Lung (tissue), 12 donors: ENCODE data around the gene ATRX. TPM values are rescaled to one million over a fixed set of nuclear protein-coding genes. Genes with fewer than 3 reads are reported as not detected.

Experiments used
- ATAC-seq: fragments of 200-7000 bp; cut with Tn5 transposase; one replicate; pipeline ENCODE4 v1.9.1; 2020; ENCODE audit warnings: moderate number of reproducible peaks; ENCODE audit not compliant: insufficient read depth, low FRiP score
- DNase-seq, 3 donors: peaks; one replicate each; pipeline ENCODE4 v3.0.0-alpha.2; 2013 to 2017
- H3K27ac ChIP-seq, 2 donors: one replicate each; pipeline ENCODE4 v1.5.1; 2013; ENCODE audit warnings: mild to moderate bottlenecking in 2 of 2, moderate library complexity in 2 of 2, control low read depth in 1 of 2, inconsistent platforms in 1 of 2, low read depth in 1 of 2, low read length in 1 of 2
- H3K27me3 ChIP-seq, 3 donors: one replicate each; pipeline ENCODE4 v1.5.1; 2013; ENCODE audit warnings: low read length in 2 of 3; ENCODE audit not compliant: control insufficient read depth in 3 of 3, insufficient read depth in 3 of 3
- H3K36me3 ChIP-seq, 4 donors: one replicate each; pipeline ENCODE4 v1.5.1; 2013; ENCODE audit warnings: low read length in 4 of 4, mild to moderate bottlenecking in 1 of 4, moderate library complexity in 1 of 4; ENCODE audit not compliant: control insufficient read depth in 4 of 4, insufficient read depth in 4 of 4
- H3K4me1 ChIP-seq, 5 donors: one replicate each; pipeline ENCODE4 v1.5.1; 2013; ENCODE audit warnings: low read length in 5 of 5, mild to moderate bottlenecking in 2 of 5, moderate library complexity in 1 of 5; ENCODE audit not compliant: control insufficient read depth in 5 of 5, insufficient read depth in 5 of 5
- H3K4me3 ChIP-seq: one replicate; pipeline ENCODE4 v1.5.1; 2013; ENCODE audit warnings: mild to moderate bottlenecking, control low read depth, moderate library complexity
- H3K9ac ChIP-seq, 2 donors: one replicate each; pipeline ENCODE4 v1.5.1; 2013; ENCODE audit warnings: low read length in 2 of 2, control low read depth in 1 of 2; ENCODE audit not compliant: insufficient read depth in 1 of 2
- H3K9me3 ChIP-seq, 4 donors: one replicate each; pipeline ENCODE4 v1.5.1; 2013; ENCODE audit warnings: low read length in 3 of 4, mild to moderate bottlenecking in 1 of 4, moderate library complexity in 1 of 4; ENCODE audit not compliant: control insufficient read depth in 4 of 4, insufficient read depth in 3 of 4
- CTCF ChIP-seq: IDR thresholded peaks from 2 replicates; pipeline ENCODE4 v1.5.1; 2012; ENCODE audit warnings: mild to moderate bottlenecking; ENCODE audit errors: control extremely low read depth, extremely low read depth
- WGBS, 2 donors: extraction: QIAGEN DNeasy Blood & Tissue Kit; methylation state at CpG; one replicate each; pipeline ENCODE4 v1.1.7; 2013; 5-methylcytosine and 5-hydroxymethylcytosine counted together
- polyA plus RNA-seq, 2 donors: library from polyadenylated mRNA; stranded (reverse); fragments of 200-250 nt; gene quantifications; one replicate each; pipeline ENCODE4 v1.2.1, GENCODE V29; 2013
- total RNA-seq, 2 donors: library from RNA; depleted of rRNA in 1 of 2; stranded (reverse); fragments of >200 nt in 1 of 2; gene quantifications; one replicate each; pipeline ENCODE4 v1.2.1, GENCODE V29; 2014 to 2021
- donor health status: control.
- donor health status: control.
- donor health status: Bipolar disorder and iron deficiency.
- donor health status: healthy.
- donor health status: DM: yes; HTN: yes; CAD: no.

Gene ATRX
- total and polyA plus RNA-seq, 4 donors: 10.6 to 208 (median 36.9) TPM

- ATAC-seq: no peak
- WGBS, 2 donors: 77 to 92% methylated on average over 2 of the region's 2 CpGs
- Histone ChIP-seq H3K9me3 (peaks cover 0 to 2% (median under 1%) of the 10 kb centered on the region in 4 donors), H3K4me3 (no peak overlapping the region), H3K36me3 (peaks cover 0 to 7% (median 0%) of the 10 kb centered on the region in 4 donors), H3K4me1 (no peaks in the 10 kb centered on the region), H3K27ac (no peak overlapping the region), H3K9ac (no peak overlapping the region), H3K27me3 (no peaks in the 10 kb centered on the region)
- no peak for TF ChIP-seq CTCF
- no peak for DNase-seq
Observed at GRCh38 chrX:77565278-77565677, 220.7 kb downstream of the ATRX start.

- ATAC-seq (no peak), DNase-seq (no peak)
- no peaks in the 10 kb centered on the region for H3K4me1 ChIP-seq
- H3K4me3 ChIP-seq: no peak overlapping the region
- no peaks in the 10 kb centered on the region for H3K27me3 ChIP-seq
- peaks cover 0 to 7% (median 0%) of the 10 kb centered on the region in 4 donors for H3K36me3 ChIP-seq
- peaks cover 0 to 2% (median under 1%) of the 10 kb centered on the region in 4 donors for H3K9me3 ChIP-seq
- WGBS, 2 donors: 91 to 100% methylated on average over 1 of the region's 1 CpG
- H3K27ac ChIP-seq: no peak overlapping the region
- TF ChIP-seq CTCF: no peak
- H3K9ac ChIP-seq: no peak overlapping the region
Observed at GRCh38 chrX:77564823-77565222, 221.2 kb downstream of the ATRX start.

GRCh38 chrX:77561372-77561771 is 224.6 kb downstream of the ATRX start:
- peaks cover 0 to 5% (median 0%) of the 10 kb centered on the region in 4 donors for H3K36me3 ChIP-seq
- TF ChIP-seq CTCF: no peak
- no peak overlapping the region for H3K9ac ChIP-seq
- H3K4me3 ChIP-seq: no peak overlapping the region
- ATAC-seq (no peak), DNase-seq (no peak)
- WGBS, 2 donors: 81 to 92% methylated on average over 2 of the region's 2 CpGs
- no peaks in the 10 kb centered on the region for H3K27me3 ChIP-seq
- peaks cover 0 to 2% (median under 1%) of the 10 kb centered on the region in 4 donors for H3K9me3 ChIP-seq
- no peaks in the 10 kb centered on the region for H3K4me1 ChIP-seq
- no peak overlapping the region for H3K27ac ChIP-seq

- Histone ChIP-seq H3K36me3 (no peaks in the 10 kb centered on the region), H3K9ac (no peak overlapping the region), H3K27ac (no peak overlapping the region), H3K4me3 (no peak overlapping the region), H3K27me3 (no peaks in the 10 kb centered on the region), H3K9me3 (no peaks in the 10 kb centered on the region), H3K4me1 (no peaks in the 10 kb centered on the region)
- ATAC-seq (no peak), DNase-seq (no peak)
- TF ChIP-seq CTCF: no peak
Observed at GRCh38 chrX:77556276-77556675, 229.7 kb downstream of the ATRX start.
